PC-3 (cell line): ENCODE data around the gene CFAP91. TPM values are rescaled to one million over a fixed set of nuclear protein-coding genes. Genes with fewer than 3 reads are reported as not detected.

Source experiments
- ATAC-seq: fragments of 200-7000 bp; cut with Tn5 transposase; 2 replicates; pipeline ENCODE4 v1.9.1; 2020; ENCODE audit warnings: mild to moderate bottlenecking, moderate library complexity
- BruUV-seq: library from RNA; stranded (reverse); fragments of 400-500 nt; replicated peaks from 2 replicates; lab custom pipeline; 2021; lab: Mats Ljungman, UMichigan
- CTCF ChIA-PET: fragments of 300-600 bp; sonication (Branson Sonifier 250); formaldehyde crosslinking; loops from one replicate; lab custom pipeline; 2022; ENCODE audit warnings: antibody characterized with exemption; lab: Charles Lee
- POLR2A ChIA-PET: fragments of 300-600 bp; sonication (Branson Sonifier 250); formaldehyde crosslinking; loops from one replicate; lab custom pipeline; 2022; ENCODE audit warnings: antibody characterized with exemption; ENCODE audit not compliant: unreplicated experiment; lab: Charles Lee
- DNase-seq: peaks from one replicate; pipeline ENCODE4 v3.0.0-alpha.2; 2015
- H2AFZ ChIP-seq: fragments of 300-600 bp; sonication (generic); 2 replicates; pipeline ENCODE4 v1.6.0; 2016; ENCODE audit warnings: antibody characterized with exemption, low read length
- H3F3A ChIP-seq: fragments of 300-600 bp; sonication (generic); one replicate; pipeline ENCODE4 v1.6.0; 2017; ENCODE audit warnings: antibody characterized with exemption, low read length, control low read depth, mild to moderate bottlenecking; ENCODE audit not compliant: unreplicated experiment
- H3K27ac ChIP-seq: fragments of 300-600 bp; sonication (generic); 2 replicates; pipeline ENCODE4 v1.5.1; 2016; ENCODE audit warnings: mild to moderate bottlenecking, low read length
- H3K27me3 ChIP-seq: fragments of 300-600 bp; sonication (generic); 2 replicates; pipeline ENCODE4 v1.6.1; 2016; ENCODE audit warnings: low read length, mixed read lengths
- H3K36me3 ChIP-seq: fragments of 300-600 bp; sonication (generic); 2 replicates; pipeline ENCODE4 v1.6.1; 2016; ENCODE audit warnings: low read depth, mixed run types, low read length, mixed read lengths
- H3K4me1 ChIP-seq: fragments of 300-600 bp; sonication (generic); 2 replicates; pipeline ENCODE4 v1.5.1; 2016; ENCODE audit warnings: low read length; ENCODE audit not compliant: insufficient read depth
- H3K4me2 ChIP-seq: fragments of 300-600 bp; sonication (generic); 2 replicates; pipeline ENCODE4 v1.6.0; 2016; ENCODE audit warnings: low read length
- H3K4me3 ChIP-seq: fragments of 300-600 bp; sonication (generic); 2 replicates; pipeline ENCODE4 v1.5.1; 2016; ENCODE audit warnings: mild to moderate bottlenecking, low read length, mixed read lengths
- H3K79me2 ChIP-seq: fragments of 300-600 bp; sonication (generic); 2 replicates; pipeline ENCODE4 v1.6.1; 2017; ENCODE audit warnings: low read length, mixed read lengths
- H3K9ac ChIP-seq: fragments of 300-600 bp; sonication (generic); 2 replicates; pipeline ENCODE4 v1.6.0; 2016; ENCODE audit warnings: mild to moderate bottlenecking, low read length
- H3K9me2 ChIP-seq: fragments of 300-600 bp; sonication (generic); replicated peaks from 2 replicates; pipeline ENCODE4 v1.6.1; 2016; ENCODE audit warnings: mixed run types, low read length, mixed read lengths
- H3K9me3 ChIP-seq: fragments of 300-600 bp; sonication (generic); 2 replicates; pipeline ENCODE4 v1.6.1; 2016; ENCODE audit warnings: low read length, mixed read lengths
- H4K20me1 ChIP-seq: fragments of 300-600 bp; sonication (generic); 2 replicates; pipeline ENCODE4 v1.6.1; 2016; ENCODE audit warnings: low read length, mixed read lengths
- CTCF ChIP-seq: fragments of 300-600 bp; sonication (generic); conservative IDR thresholded peaks from 2 replicates; pipeline ENCODE4 v1.5.1; 2017; ENCODE audit warnings: antibody characterized with exemption, low read depth, mild to moderate bottlenecking, low read length
- EZH2 ChIP-seq: fragments of 300-600 bp; sonication (generic); IDR thresholded peaks from one replicate; pipeline ENCODE4 v1.6.1; 2017; ENCODE audit warnings: antibody characterized with exemption, mild to moderate bottlenecking, low read length; ENCODE audit not compliant: unreplicated experiment
- EZH2phosphoT487 ChIP-seq: fragments of 300-600 bp; sonication (generic); IDR thresholded peaks from 2 replicates; pipeline ENCODE4 v1.6.1; 2018; ENCODE audit warnings: mild to moderate bottlenecking, antibody characterized with exemption, low read length, borderline replicate concordance
- intact Hi-C: fragments of 100-400 bp; cut with micrococcal nuclease; formaldehyde crosslinking; loops from 2 replicates; pipeline ENCODE4 v1.9.0; 2023
- total RNA-seq: library from RNA; depleted of rRNA; stranded (reverse); fragments of >200 nt; gene quantifications from 2 replicates; pipeline ENCODE4 v1.2.3, GENCODE V29; 2014

CFAP91 gene
- total RNA-seq, 1 experiment from 2014 or later: 1.1 TPM

- Histone ChIP-seq H3K27me3 (peaks cover 48% of the 10 kb centered on the region), H3K36me3 (no peaks in the 10 kb centered on the region), H2AFZ (no peak overlapping the region), H3K9me3 (no peaks in the 10 kb centered on the region), H3K79me2 (no peaks in the 10 kb centered on the region), H3K4me2 (no peak overlapping the region), H3F3A (no peaks in the 10 kb centered on the region), H3K9ac (no peak overlapping the region), H4K20me1 (no peaks in the 10 kb centered on the region), H3K27ac (no peak overlapping the region), H3K9me2 (no peaks in the 10 kb centered on the region), H3K4me3 (no peak overlapping the region), H3K4me1 (no peaks in the 10 kb centered on the region)
- intact Hi-C loops: no loop called here
- TF ChIP-seq EZH2: no peak
- no peak for TF ChIP-seq CTCF
- no peak for TF ChIP-seq EZH2phosphoT487
- DNase-seq: no peak
- BruUV-seq: no TSS peak
- POLR2A ChIA-PET: no interaction called here
- ATAC-seq: no peak
- CTCF ChIA-PET: interaction anchor here (0.6 kb wide), 1 partner anchor 1437 kb away, joined by 8 read pairs; no protein-coding TSS in a partner anchor
Measured at GRCh38 chr3:119746423-119746822, 43.6 kb downstream of the CFAP91 start.

- DNase-seq (no peak), ATAC-seq (no peak)
- intact Hi-C loops: no loop called here
- no peaks in the 10 kb centered on the region for H3K79me2 ChIP-seq
- H3K9me2 ChIP-seq: no peaks in the 10 kb centered on the region
- H3F3A ChIP-seq: no peaks in the 10 kb centered on the region
- no peaks in the 10 kb centered on the region for H3K9me3 ChIP-seq
- peaks cover 53% of the 10 kb centered on the region for H3K27me3 ChIP-seq
- no peaks in the 10 kb centered on the region for H3K4me1 ChIP-seq
- no peak overlapping the region for H2AFZ ChIP-seq
- H3K9ac ChIP-seq: no peak overlapping the region
- H3K4me3 ChIP-seq: no peak overlapping the region
- no peak overlapping the region for H3K4me2 ChIP-seq
- no peak for TF ChIP-seq EZH2
- no peak for TF ChIP-seq EZH2phosphoT487
- TF ChIP-seq CTCF: no peak
- H4K20me1 ChIP-seq: no peaks in the 10 kb centered on the region
- H3K36me3 ChIP-seq: no peaks in the 10 kb centered on the region
- H3K27ac ChIP-seq: no peak overlapping the region
- ChIA-PET POLR2A (no interaction called here), CTCF (no interaction called here)
- BruUV-seq: no TSS peak
Measured at GRCh38 chr3:119747357-119747756, 44.5 kb downstream of the CFAP91 start.

GRCh38 chr3:119748991-119749390 is 46.2 kb downstream of the CFAP91 start:
- Histone ChIP-seq H3K79me2 (no peaks in the 10 kb centered on the region), H3K9ac (no peak overlapping the region), H3K4me1 (no peaks in the 10 kb centered on the region), H3K4me3 (no peak overlapping the region), H3K27me3 (peaks cover 53% of the 10 kb centered on the region), H2AFZ (no peak overlapping the region), H3K27ac (no peak overlapping the region), H3F3A (no peaks in the 10 kb centered on the region), H3K36me3 (no peaks in the 10 kb centered on the region), H3K4me2 (no peak overlapping the region), H3K9me2 (no peaks in the 10 kb centered on the region), H3K9me3 (no peaks in the 10 kb centered on the region), H4K20me1 (no peaks in the 10 kb centered on the region)
- no peak for ATAC-seq
- intact Hi-C loops: no loop called here
- ChIA-PET POLR2A (no interaction called here), CTCF (no interaction called here)
- no peak for DNase-seq
- TF ChIP-seq EZH2 (no peak), CTCF (no peak), EZH2phosphoT487 (no peak)
- BruUV-seq: no TSS peak
